Lung (tissue), 12 donors: ENCODE data around the gene PTPRG. TPM values are rescaled to one million over a fixed set of nuclear protein-coding genes. Genes with fewer than 3 reads are reported as not detected.
A peak's percentile ranks its signal among the peaks of the same experiment; 100 is the strongest.

ENCODE experiments used
- ATAC-seq: fragments of 200-7000 bp; cut with Tn5 transposase; one replicate; pipeline ENCODE4 v1.9.1; 2020; ENCODE audit warnings: moderate number of reproducible peaks; ENCODE audit not compliant: insufficient read depth, low FRiP score
- DNase-seq, 3 donors: peaks; one replicate each; pipeline ENCODE4 v3.0.0-alpha.2; 2013 to 2017
- H3K27ac ChIP-seq, 2 donors: one replicate each; pipeline ENCODE4 v1.5.1; 2013; ENCODE audit warnings: mild to moderate bottlenecking in 2 of 2, moderate library complexity in 2 of 2, control low read depth in 1 of 2, inconsistent platforms in 1 of 2, low read depth in 1 of 2, low read length in 1 of 2
- H3K27me3 ChIP-seq, 3 donors: one replicate each; pipeline ENCODE4 v1.5.1; 2013; ENCODE audit warnings: low read length in 2 of 3; ENCODE audit not compliant: control insufficient read depth in 3 of 3, insufficient read depth in 3 of 3
- H3K36me3 ChIP-seq, 4 donors: one replicate each; pipeline ENCODE4 v1.5.1; 2013; ENCODE audit warnings: low read length in 4 of 4, mild to moderate bottlenecking in 1 of 4, moderate library complexity in 1 of 4; ENCODE audit not compliant: control insufficient read depth in 4 of 4, insufficient read depth in 4 of 4
- H3K4me1 ChIP-seq, 5 donors: one replicate each; pipeline ENCODE4 v1.5.1; 2013; ENCODE audit warnings: low read length in 5 of 5, mild to moderate bottlenecking in 2 of 5, moderate library complexity in 1 of 5; ENCODE audit not compliant: control insufficient read depth in 5 of 5, insufficient read depth in 5 of 5
- H3K4me3 ChIP-seq: one replicate; pipeline ENCODE4 v1.5.1; 2013; ENCODE audit warnings: mild to moderate bottlenecking, control low read depth, moderate library complexity
- H3K9ac ChIP-seq, 2 donors: one replicate each; pipeline ENCODE4 v1.5.1; 2013; ENCODE audit warnings: low read length in 2 of 2, control low read depth in 1 of 2; ENCODE audit not compliant: insufficient read depth in 1 of 2
- H3K9me3 ChIP-seq, 4 donors: one replicate each; pipeline ENCODE4 v1.5.1; 2013; ENCODE audit warnings: low read length in 3 of 4, mild to moderate bottlenecking in 1 of 4, moderate library complexity in 1 of 4; ENCODE audit not compliant: control insufficient read depth in 4 of 4, insufficient read depth in 3 of 4
- WGBS, 2 donors: extraction: QIAGEN DNeasy Blood & Tissue Kit; methylation state at CpG; one replicate each; pipeline ENCODE4 v1.1.7; 2013; 5-methylcytosine and 5-hydroxymethylcytosine counted together
- polyA plus RNA-seq, 2 donors: library from polyadenylated mRNA; stranded (reverse); fragments of 200-250 nt; gene quantifications; one replicate each; pipeline ENCODE4 v1.2.1, GENCODE V29; 2013
- total RNA-seq, 2 donors: library from RNA; depleted of rRNA in 1 of 2; stranded (reverse); fragments of >200 nt in 1 of 2; gene quantifications; one replicate each; pipeline ENCODE4 v1.2.1, GENCODE V29; 2014 to 2021
- TF ChIP-seq, protein P1 (sequence below): IDR thresholded peaks from 2 replicates; pipeline ENCODE4 v1.5.1; 2012; ENCODE audit warnings: mild to moderate bottlenecking; ENCODE audit errors: control extremely low read depth, extremely low read depth
- donor health status: control.
- donor health status: control.
- donor health status: Bipolar disorder and iron deficiency.
- donor health status: healthy.
- donor health status: DM: yes; HTN: yes; CAD: no.

PTPRG gene
- total and polyA plus RNA-seq, 4 donors, result 8.5 to 131 (median 75.9) TPM

DNA sequence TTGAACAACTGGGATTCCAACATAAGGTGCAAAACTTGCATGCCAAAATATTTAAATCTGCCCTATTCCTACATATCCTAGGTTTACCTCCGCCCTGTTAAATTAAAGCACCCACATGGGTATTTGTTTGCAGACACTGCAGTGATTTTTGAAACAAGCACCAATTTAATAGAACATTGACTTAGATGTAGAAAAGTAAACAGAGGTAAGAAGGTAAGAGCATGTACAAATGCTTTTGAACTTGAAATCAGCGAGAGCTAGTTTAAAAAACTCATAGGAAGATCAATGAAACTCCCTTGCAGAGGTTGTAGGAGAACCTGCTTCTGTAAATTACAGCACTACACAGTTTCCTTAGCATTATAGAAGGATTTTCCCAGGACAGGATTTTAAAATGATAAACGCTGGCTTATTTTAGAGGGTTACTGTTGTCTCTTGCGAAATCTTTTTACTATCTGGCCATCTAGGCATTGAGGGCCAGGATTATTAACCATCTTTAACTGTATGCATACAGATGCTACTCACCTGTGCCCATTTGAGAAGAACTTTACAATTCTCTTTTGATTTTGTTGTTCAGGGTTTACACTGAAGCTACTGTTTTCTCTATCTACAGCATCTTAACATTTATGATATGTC is 527.2 kb downstream of the PTPRG start:
- Histone ChIP-seq H3K36me3 (no peaks in the 10 kb centered on the region), H3K9ac (no peak overlapping the region), H3K4me1 (peaks cover 0 to 25% (median 0%) of the 10 kb centered on the region in 5 donors), H3K4me3 (no peak overlapping the region), H3K27me3 (no peaks in the 10 kb centered on the region), H3K27ac (no peak overlapping the region), H3K9me3 (no peaks in the 10 kb centered on the region)
- ATAC-seq, result no peak
- TF ChIP-seq, protein P1, sequence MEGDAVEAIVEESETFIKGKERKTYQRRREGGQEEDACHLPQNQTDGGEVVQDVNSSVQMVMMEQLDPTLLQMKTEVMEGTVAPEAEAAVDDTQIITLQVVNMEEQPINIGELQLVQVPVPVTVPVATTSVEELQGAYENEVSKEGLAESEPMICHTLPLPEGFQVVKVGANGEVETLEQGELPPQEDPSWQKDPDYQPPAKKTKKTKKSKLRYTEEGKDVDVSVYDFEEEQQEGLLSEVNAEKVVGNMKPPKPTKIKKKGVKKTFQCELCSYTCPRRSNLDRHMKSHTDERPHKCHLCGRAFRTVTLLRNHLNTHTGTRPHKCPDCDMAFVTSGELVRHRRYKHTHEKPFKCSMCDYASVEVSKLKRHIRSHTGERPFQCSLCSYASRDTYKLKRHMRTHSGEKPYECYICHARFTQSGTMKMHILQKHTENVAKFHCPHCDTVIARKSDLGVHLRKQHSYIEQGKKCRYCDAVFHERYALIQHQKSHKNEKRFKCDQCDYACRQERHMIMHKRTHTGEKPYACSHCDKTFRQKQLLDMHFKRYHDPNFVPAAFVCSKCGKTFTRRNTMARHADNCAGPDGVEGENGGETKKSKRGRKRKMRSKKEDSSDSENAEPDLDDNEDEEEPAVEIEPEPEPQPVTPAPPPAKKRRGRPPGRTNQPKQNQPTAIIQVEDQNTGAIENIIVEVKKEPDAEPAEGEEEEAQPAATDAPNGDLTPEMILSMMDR, result no peak
- WGBS, 2 donors, result 78 to 85% methylated on average over 4 of the region's 4 CpGs
- no peak for DNase-seq

DNA sequence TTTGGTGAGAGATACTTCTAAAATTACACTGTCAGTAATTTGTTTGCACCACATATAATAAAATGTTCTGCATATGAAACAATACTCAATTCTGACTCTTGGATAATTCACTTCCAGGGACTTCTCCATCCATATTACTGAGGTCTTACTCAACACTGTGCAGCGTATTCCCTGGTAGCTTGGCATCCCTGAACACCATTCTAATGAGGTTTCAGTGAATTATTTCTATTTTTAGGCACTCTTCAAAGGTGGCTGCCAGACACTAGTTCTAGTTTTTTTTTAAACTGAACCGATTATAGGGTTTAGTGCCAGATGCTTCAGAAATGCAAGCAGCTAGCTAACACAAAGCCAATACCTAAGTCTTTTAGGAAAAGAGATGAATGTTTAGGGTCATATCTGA is 528.7 kb downstream of the PTPRG start:
- no peak overlapping the region for H3K9ac ChIP-seq
- H3K27ac ChIP-seq, result peak overlapping the region in 1 of 2 donors; percentile 53
- TF ChIP-seq, protein P1, result no peak
- no peak for DNase-seq
- no peak for ATAC-seq
- H3K4me3 ChIP-seq, result no peak overlapping the region
- no peaks in the 10 kb centered on the region for H3K27me3 ChIP-seq
- WGBS, 2 donors, result 76 to 81% methylated on average over 2 of the region's 2 CpGs
- H3K4me1 ChIP-seq, result peaks cover 0 to 21% (median 0%) of the 10 kb centered on the region in 5 donors
- H3K9me3 ChIP-seq, result no peaks in the 10 kb centered on the region
- H3K36me3 ChIP-seq, result peaks cover 0 to 2% (median 0%) of the 10 kb centered on the region in 4 donors

DNA sequence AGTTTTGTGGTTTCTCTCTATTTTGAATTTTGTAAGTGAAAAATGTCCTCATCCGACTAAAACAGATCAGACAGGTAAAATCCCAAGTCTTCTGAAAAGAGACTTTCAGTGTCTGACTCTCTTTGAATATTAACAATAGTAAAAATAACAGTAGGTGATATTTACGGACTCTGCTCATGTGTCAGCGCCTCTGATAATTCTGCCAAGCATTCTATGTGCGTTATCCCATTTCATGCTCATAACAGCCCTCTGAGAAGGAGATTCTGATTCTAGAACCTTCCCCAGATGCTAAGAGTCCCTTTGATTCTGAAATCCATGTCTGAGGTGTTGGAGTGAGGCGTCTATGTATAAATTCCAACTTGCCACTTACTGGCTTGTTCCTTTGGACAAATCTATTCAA is 529.1 kb downstream of the PTPRG start:
- no peak overlapping the region for H3K9ac ChIP-seq
- TF ChIP-seq, protein P1, result no peak
- no peaks in the 10 kb centered on the region for H3K9me3 ChIP-seq
- peaks cover 0 to 2% (median 0%) of the 10 kb centered on the region in 4 donors for H3K36me3 ChIP-seq
- no peak for DNase-seq
- WGBS, 2 donors, result 94 to 97% methylated on average over 5 of the region's 5 CpGs
- peak overlapping the region in 1 of 2 donors; percentile 53 for H3K27ac ChIP-seq
- no peak for ATAC-seq
- H3K4me1 ChIP-seq, result peaks cover 0 to 21% (median 0%) of the 10 kb centered on the region in 5 donors
- no peaks in the 10 kb centered on the region for H3K27me3 ChIP-seq
- no peak overlapping the region for H3K4me3 ChIP-seq

DNA sequence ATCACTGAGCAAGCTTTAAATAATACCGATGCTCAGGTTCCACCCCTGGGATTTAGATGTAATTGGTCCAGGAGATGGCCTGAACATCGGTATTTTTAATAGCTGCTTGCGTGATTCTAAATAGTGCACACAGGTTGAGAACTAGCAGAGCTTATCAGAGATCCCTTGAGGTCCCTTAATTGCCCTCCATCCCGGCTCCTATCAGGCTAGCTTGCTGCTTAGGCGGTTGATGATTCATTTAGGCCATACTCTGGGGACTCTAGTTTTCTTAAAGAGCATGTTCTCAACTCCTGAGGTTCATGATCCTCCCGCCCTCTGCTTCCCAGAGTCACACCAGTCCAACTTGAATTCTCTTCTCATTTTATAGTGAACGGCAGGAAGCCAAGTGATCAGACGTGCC is 531.7 kb downstream of the PTPRG start:
- TF ChIP-seq, protein P1, result no peak
- Histone ChIP-seq H3K27me3 (no peaks in the 10 kb centered on the region), H3K4me3 (no peak overlapping the region), H3K9ac (no peak overlapping the region), H3K27ac (no peak overlapping the region), H3K9me3 (no peaks in the 10 kb centered on the region), H3K36me3 (peaks cover 0 to 2% (median 0%) of the 10 kb centered on the region in 4 donors), H3K4me1 (peaks cover 0 to 21% (median 0%) of the 10 kb centered on the region in 5 donors)
- no peak for ATAC-seq
- WGBS, 2 donors, result 90 to 94% methylated on average over 8 of the region's 8 CpGs
- no peak for DNase-seq
